H4 (cell line): ENCODE measurements around the gene CAPN5. TPM values are rescaled to one million over a fixed set of nuclear protein-coding genes. Genes with fewer than 3 reads are reported as not detected.

ENCODE experiments used
- DNase-seq: peaks from one replicate; pipeline ENCODE4 v3.0.0-alpha.2; 2015; ENCODE audit warnings: low spot score
- total RNA-seq: library from RNA; depleted of rRNA; stranded (reverse); fragments of >200 nt; shearing (Covaris generic); gene quantifications from 2 replicates; pipeline ENCODE4 v1.2.3, GENCODE V29; 2014

The CAPN5 gene
- total RNA-seq, 1 experiment from 2014 or later = 4.5 TPM

DNA sequence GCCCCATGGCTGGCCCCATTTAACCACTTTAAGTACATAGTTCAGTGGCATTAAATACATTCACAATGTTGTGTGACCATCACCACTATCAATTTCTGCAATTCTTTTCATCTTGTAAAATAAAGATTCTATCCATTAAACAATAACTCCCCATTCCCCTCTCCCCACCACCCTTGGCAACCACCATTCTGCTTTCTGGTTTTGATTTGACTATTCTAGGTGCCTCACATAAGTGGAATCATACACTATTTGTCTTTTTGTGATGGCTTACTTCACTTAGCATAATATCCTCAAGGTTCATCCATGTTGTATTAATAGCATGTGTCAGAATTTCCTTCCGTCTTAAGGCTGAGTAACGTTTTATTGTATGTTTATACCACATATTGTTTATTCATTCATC lies 68.3 kb downstream of the CAPN5 start:
- DNase-seq = no peak

DNA sequence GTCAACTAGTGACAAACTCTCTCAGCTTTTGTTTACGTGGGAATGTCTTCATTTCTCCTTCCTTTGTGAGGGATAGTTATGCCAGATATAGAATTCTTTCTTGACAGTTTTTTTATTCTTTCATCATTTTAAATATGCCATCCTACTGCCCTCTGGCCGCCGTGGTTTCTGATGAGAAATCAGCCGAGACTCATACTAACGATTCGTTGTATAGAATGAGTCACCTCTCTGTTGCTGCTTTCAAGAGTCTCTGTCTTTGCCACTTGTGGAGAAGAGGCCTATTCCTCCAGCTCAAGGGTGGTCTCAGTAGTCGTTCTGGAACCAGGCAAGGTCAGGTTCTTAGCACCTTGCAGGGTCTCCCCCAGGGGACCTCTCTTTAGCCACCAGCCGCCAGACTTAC lies 69.3 kb downstream of the CAPN5 start:
- DNase-seq = no peak

DNA sequence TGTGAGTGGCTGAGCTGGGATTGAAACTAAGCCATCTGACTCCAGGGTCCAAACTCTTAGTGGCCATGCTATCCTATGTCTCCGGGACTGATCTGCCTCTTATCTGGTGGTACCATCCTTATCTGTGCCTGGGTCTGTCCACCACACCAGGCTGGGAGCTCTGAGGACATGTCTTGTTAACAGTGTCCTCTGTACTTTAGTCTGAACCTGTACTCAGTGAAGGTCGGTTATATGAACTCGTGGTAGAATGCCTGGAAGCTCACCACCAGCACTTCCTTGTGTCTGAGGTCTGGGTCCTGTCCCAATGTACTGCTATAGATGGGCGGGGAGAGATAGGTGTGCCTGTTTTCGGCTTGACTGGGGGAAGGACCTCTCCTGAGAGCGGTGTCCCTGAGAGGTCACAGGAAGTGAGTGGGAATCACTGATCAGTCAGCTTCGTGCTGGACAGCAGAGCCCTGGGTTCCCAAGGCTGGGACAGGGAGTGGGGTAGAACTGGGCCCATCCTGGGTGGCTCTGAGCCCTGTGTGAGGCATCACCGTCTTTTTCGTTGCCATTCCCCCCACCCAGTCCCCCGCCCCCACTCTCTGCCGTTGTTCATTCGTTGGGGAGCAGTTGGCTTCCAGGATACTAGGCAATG lies 70.1 kb downstream of the CAPN5 start:
- DNase-seq = no peak

DNA sequence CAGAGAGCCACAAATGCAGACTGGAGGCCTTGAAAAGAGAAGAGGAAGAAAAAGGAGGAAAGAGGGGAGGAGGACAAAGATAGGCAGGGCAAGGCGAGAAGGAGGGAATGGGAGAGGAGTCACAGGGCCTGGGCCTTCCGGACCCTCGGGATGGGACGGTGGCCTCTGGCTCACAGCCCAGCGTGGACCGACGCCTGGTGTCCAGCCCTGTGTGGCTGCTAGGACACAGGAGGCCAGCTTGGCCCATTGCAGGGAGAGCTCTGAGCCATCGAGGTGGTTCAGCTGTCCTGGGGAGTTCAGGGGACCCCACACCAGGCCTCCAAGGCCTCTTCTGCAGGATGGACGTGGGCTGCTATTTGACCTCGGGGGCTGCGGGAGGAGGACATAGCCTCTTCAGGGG lies 70.7 kb downstream of the CAPN5 start:
- no peak for DNase-seq

DNA sequence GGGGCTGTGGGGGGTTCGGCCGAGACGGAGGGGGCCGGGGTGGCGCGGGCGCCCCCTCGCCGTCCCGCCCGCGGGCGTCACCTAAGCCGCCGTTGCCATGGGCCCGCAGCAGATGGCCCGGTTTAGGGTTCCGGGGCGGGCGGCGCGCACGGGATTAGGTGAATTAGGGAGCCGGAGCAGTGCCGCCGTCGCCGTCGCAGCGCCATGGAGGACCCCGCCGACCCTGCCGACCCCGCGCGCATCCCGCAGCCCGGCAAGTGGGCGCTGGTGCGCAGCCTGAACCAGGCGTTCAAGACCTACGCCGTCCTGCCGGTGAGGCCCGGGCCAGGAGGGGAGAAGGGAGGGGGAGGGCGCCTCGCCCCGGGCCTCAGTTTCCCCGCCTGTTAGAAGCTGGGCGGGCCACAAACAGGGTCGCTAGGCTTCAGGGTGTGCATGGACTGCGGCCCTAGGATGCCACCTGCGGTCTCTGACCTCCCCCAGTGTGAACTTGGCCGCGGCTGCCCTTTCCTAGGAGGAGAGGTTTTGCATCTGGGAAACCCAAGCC lies 71.4 kb downstream of the CAPN5 start:
- no peak for DNase-seq

DNA sequence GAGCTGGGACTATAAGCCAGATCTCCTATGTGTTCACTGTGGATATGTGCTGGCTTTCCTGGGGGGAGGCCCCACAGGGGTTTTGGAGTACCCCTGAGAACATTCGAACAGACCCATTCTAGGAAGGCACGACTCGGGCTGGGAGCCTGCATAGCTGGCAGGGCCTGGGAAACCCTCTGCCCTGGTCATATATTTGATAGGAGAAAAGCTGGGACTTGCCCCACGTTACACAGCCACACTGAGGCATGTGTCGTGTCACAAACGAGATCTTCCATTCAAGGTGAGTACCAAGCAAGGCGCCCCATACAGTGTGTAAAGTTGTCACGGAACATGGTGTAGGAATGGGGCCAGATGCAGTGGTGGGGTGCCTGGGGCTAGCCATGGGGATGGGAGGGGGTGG lies 72.4 kb downstream of the CAPN5 start:
- no peak for DNase-seq

DNA sequence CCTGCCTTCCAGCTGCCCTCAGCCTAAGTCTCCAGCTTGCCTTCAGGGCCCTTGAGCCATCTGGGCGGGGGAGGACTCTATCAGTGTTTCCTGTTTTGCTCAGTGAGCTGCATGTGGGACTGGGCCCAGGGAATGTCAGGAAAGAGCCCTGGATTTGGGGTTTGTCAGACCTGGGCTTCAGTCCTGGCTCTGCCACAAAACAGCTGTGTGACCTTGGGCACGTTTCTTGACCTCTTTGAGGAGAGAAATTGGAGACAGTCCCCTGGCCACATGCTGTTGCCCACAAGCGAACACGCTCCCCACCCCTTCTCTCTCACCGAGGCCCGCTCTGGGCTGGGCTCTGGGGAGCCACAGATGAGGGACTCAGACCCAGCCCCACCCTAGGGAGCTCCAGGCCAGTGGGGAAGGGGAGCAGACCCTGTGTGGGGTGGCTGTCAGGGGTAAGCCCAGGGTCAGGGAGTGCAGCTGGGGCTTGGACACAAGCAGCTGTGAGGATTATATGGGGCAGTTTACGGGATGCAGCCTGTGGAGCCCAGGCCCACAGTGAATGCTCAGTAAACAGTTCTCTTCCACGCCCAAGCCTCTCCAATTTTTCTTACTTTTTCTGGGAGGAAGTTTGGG lies 73.6 kb downstream of the CAPN5 start:
- no peak for DNase-seq

DNA sequence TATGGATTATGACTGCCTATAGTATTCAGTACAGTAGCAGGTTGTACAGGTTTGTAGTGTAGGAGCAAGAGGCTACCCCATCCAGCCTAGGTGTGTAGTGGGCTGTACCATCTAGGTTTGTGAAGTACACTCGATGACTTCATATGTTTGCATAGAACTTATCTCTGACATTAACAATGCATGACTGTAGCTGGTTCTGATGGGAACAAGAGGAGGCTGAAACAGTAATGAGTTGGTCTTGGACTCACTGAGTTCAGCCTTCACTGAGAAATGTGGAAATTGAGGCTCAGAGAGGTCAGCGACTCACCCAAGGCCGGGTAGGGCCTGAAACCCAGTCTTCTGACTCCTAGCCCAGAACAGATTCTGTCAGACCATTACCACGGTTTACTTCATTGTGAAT lies 74.3 kb downstream of the CAPN5 start:
- no peak for DNase-seq

DNA sequence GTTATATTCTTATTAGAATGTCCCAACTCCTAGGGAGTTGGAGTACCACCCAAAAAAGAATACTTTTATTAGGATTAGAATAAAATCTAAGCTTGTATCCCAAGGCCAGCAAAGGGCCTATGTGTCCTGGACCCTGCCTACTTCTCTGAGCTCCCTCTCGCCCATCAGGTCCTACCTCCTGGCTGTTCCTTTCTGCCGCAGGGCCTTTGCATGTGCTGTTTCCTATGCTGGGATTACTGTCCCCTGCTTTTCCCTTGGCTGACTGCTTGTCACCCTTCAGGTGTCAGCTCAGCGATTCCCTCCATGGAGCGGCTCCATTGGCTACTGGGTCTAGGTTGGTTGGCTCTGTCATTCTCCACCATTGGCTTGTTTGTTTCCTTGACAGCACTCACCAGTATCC lies 74.7 kb downstream of the CAPN5 start:
- no peak for DNase-seq

DNA sequence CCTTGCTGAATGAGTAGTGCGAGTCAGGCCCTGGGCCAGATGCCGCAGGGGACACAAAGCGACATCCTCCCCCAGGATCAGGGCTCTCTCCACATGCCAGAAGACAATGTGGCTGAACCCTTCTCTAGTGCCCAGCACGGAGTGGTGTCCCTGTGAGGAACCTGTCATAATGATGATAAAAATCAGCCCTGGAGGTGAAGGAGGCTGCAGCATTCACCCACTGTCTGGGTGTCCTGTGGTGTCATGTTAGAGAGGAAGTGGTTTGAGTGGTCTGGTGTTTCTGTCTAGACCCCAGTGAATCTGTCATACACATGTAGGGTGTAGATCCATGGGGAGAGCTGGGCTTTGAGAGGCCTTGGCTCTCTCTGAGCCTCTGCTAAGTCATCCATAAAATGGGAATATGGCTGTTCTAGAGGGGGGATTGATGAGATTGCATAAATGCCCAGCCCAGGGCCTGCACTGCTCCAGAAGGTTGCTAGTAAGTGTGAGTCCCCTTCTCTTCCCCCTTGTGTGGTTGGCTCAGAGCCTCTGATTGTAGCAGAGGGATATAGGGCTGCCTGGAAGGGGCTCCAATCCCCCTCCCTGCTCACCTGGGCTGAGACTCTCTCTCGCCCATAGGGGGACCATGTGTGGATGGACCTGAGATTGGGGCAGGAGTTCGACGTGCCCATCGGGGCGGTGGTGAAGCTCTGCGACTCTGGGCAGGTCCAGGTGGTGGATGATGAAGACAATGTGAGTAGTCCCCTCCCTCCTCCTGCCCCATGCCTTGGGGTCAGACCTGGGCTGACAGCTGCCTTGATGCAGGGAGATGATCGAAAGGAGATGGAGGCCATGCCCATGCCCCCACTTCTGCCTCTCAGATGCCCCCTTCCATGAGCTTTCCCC lies 75.6 kb downstream of the CAPN5 start:
- DNase-seq = no peak

DNA sequence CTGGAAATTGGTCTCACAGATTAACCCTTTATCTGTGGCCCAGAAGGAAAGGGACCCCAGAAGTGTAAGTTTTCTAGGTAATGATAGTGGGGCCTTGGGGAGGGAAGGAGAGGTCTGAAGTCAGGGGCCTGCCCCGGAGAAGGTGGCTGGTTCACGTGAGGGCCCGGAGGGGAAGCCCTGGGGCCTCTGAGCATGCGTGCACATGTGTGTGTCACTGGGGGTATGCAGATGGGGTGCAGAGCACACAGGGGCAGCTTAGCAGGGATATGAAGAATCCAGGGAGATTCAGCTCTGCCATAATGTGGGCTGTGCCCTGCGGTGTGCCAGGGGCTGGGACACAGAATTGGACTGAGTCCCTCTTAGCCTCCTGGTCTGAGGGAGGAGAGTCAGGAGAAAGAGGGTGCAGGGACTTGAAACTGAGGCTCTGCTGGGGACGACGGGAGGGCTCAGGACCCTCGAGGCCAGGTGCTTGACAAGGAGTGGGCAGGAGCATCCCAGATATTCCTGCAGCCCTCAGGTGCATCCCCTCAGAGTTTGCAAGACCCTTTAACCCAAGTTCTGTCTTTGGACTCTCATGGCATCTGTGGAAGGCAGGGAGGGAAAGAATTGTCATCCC lies 76.7 kb downstream of the CAPN5 start:
- DNase-seq = no peak

DNA sequence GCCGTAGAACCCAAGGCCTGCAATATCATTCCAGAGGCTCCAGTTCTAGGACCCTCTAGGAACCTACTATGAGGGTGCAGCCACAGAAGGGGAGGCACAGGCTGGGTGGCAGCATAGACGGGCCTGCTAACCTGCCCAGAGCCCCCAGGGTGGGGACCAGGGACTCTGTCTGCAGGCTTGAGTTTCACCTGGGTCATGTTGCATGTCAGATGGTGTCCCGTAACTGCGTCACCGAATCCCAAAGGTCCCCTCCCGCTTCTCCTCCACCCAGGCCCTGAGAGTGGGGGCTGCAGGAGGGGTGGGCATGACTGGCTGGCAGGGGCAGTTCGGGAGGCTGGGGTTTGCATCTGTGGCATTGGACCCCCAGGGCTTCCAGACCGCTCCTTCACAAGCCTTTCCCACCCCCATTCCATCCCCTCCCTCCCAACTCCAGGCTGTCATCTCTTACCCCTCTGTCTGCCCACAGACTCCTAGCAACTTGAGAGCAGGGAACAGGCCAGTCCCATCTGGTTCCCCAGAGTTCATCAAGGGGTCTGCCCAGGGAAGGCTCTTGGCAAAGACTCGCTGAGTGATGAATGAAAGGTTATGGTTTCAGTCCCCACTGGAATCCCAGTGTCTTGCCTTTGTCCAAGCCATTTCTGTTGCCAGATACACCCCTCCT lies 77.6 kb downstream of the CAPN5 start:
- no peak for DNase-seq

DNA sequence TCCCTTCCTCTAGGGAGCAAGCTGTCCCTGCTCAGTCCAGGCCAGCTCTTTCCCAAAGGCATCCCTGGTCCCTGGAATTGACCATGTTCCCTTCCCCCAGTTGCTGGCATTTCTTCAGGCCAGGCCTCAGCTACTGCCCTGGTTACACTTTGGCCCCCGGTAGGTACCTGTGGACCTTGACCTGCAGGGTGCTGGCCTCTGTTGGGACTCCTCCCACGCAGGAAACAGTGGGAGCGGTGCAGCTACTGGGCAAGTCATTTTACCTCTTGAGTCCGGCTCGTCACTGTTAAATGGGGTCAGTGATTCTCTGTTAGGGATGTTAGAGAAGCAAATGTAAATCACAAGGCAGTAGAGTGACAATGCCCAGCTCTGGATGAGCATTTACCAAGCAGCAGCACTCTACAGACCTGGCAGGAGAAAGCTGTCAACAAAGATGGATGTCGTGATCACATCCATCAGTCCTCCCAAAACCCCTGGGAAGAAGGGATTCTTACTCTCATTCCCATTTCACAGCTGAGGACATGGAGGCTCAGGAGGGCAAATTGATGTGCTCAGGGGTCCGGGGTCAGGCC lies 78.2 kb downstream of the CAPN5 start:
- DNase-seq = no peak

DNA sequence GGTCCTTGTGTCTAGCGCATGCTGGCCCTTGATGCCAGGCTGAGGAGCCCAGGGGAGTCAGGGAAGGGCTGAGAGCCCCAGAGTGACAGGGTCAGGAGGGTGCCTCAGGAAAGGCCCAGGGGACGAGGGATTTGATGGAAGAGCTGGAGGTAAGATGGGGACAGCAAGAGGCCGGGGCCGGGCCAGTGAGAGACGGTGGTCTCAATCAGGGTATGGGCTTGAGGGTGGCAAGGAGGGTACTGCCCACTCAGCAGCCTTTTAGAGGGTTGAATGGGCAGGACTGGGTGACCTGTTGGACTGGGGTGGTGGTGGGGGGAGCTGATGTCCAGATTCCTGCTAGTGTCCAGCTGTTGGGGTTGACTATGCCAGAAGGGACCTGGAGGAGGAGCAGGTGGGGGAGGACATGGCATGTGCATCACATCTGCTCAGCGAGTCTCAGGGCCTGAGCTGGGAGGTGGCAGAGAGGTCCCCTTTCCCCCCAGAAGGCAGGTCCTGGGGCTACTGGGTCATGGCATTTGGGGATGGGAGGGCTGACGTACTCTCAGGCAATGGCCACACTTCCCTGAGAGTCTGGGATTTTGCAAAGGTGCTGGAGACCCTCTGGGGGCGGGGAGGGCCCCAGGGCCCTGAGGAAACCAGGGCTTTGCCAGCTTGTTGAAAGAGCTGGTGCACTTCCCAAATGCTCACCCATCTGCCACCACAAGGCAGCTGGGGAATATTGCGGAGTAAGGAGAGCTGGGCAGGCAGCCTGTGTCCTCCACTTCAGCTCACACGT lies 79.7 kb downstream of the CAPN5 start:
- no peak for DNase-seq

DNA sequence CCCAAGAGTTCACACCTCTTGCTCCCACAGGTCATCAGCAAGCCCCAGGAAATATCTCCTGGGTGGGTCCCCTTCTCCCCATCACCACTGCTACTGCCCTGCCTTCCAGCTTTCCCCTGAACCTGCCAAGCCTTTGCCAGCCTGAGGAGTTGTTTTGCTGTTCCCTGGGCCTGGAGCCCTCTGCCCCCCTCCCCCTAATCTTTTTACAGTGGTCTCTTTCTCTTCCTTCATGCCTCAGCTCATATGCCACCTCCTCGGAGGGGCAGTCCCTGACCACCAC lies 80.2 kb downstream of the CAPN5 start:
- DNase-seq = no peak

DNA sequence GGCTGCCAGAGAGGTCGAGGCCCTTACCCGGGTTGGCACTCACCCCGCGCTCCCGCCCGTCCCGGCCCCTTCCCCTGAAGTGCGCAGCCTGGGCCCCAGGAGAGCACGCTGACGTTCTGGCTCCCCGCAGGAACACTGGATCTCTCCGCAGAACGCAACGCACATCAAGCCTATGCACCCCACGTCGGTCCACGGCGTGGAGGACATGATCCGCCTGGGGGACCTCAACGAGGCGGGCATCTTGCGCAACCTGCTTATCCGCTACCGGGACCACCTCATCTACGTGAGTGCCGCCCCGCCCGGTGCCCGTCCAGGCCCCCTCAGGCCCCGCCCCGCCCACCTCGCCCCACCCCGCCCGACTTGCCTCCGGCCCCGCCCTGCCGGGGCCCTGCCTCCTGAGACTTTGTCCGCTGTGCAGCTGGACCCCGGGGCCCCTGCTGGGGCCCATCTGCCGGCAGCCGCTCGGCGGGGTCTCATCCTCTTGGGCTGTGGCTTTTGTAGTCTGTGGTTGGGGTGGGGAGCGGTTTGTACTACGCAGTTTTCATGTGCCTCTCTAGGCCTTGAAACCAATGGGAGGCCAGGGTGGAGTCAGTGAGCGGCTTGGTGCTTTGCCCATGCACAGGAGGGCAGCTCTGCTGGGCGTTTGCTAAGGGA lies 81.0 kb downstream of the CAPN5 start:
- no peak for DNase-seq

DNA sequence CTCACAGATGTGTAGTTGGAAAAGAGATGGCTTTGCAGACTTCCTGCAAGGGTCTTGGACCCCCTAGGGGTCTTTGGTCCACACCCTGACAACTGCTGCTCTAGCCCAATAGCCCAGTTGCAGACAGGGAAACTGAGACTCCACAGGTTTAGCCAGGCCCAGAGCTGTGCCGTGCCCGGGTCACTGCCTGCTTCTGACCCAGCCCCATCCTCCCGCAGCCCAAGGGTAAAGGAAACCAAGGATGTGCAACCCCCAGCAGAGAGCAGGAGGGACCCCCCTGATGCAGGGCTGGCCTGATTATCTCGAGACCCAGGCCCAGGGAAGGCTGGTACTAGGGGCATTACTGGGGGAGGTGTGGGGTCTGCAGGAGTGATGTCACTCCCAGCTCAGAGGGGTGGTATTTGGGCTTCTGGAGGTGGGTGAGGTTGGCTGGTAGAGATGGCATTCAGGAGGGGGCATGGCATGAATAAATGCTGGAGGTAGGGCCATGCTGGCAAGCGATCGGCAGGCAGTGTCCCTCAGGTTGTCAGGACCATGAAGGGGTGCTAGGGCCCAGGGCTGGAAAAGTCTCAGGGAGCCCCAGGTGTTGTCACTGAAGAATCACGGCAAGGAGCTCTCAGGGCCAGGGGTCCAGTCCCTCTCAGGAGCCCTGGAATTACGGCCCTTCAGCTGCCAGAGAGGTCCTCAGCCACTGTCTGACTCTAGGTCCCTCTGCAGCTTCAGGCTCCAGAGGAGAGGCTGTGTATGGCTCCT lies 82.4 kb downstream of the CAPN5 start:
- no peak for DNase-seq

DNA sequence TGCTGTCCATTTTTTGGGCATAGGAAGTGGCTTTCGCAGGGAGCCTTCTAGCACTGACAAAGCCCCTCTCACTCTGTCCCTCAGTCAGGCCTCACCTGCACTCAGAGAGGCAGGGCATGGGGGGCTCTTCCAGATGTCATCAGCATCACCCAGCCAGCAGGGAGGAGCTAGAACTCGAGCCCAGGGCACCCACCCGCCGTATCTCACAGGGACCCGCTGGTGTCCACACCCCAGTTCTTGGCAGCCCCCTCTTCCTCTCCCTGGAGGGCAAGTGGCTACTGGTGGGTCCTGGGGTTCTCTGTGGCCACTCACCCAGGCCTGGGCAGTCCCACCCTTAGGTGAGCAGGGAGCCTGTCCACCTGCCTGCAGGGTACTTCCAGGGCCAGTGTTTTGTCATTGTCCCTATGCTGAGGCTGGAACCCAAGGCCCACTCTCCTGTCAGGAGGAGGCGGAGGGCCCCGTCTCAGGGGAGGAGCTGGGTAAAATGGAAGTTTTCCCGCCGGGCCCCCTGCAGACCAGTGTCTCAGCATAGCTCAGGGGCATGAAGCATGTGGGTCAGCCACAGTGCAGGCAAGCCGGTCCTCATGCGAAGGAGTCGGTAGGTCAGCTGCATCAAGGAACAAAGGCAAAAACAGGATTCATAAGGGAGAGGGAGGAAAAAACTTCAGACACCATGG lies 83.1 kb downstream of the CAPN5 start:
- DNase-seq = no peak

DNA sequence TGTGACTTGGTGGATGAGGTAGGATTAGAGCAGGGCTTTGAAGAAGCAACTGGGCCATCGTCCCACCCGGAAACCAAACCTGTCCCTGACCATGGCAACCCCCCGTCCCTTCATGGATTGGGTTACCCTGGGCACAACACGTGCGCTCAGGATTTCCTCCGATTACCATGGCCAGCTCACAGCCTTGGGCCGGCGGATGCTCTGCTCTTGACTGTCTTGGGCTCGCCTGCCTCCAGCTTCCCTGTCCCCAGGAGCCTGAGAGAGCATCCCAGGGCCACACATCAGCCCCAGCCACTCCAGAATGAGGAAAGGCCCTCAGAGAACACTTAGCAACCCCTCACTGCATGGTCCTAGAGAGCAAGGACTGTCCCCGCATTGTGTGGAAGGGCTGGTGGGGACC lies 84.1 kb downstream of the CAPN5 start:
- no peak for DNase-seq
